Measurements from ENCODE around the gene PTTG1.

Gene PTTG1

DNA sequence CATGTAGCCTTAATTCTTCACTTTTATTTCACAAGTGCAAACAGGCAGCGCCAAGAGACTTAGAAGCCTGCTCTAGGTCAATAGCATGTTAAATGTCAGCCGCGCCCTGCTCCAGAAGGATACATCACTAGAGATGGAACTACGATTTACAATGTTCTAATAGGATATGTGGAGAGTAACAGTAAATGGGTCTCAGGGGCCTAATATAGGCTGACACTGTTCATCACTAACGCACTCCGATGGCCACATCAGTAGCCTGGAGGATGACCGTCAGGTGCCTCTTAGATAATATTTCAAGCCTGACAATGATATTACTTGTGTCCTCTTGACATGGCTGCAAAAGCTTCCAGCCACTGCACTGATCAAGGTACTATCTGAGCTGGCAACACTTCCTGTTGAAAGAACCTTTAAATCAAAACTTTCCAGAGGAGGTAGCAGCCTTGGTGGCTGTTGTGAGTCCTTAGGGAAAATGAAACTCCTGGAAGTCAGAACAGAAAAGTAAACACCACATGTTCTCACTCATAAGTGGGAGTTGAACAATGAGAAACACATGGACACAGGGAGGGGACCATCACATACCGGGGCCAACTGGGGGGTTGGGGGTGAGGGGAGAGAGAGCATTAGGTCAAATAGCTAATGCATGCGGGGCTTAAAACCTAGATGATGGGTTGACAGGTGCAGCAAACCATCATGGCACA lies 35.0 kb downstream of the PTTG1 start:
- no peak for DNase-seq

GRCh38 chr5:160457252-160457651 lies 35.6 kb downstream of the PTTG1 start:
- DNase-seq = no peak

DNA sequence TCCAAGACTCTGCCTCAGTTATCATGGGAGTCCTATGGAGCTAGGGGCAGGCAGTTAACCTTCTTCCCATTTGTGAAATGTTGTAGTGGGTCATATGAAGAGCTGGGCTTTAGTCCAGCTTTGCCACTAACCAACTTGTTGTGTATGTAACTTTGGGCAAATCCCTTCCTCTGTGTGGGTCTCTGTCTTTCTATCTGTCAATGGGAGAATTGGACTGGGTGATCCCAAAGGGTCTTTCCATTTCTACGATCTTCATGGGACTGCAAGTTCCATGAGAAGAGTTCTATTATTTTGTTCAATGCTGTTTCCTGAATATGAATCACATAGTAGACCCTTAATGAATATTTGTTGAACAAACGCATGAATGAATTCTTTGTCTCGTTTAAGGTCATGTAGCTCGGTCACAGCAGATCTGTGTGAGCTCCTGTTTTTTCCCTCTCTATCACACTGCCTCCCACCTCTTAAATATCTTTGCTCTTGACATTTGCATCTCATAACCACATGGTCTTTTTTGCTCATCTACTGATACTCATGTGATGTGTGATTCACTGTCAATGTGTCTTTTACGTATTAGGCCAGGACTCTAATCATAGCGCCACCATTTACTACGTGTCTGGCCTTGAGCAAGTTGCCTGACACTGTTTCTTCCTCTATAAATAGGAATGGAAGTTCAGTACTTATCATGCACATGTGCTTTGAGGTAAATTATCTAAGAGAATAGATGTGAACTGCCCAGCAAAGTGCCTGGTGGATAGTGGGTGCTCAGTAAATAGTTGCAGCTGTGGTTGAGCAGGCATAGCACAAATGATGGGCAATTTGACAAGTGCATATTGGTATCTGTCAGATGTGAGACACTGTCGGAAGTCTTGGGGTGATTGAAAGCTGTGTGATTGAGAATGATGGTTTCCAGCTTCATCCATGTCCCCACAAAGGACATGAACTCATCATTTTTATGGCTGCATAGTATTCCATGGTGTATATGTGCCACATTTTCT lies 37.4 kb downstream of the PTTG1 start:
- DNase-seq = no peak

GRCh38 chr5:160460377-160461049 lies 38.9 kb downstream of the PTTG1 start:
- no peak for DNase-seq

GRCh38 chr5:160461378-160461777 lies 39.7 kb downstream of the PTTG1 start:
- DNase-seq = no peak

DNA sequence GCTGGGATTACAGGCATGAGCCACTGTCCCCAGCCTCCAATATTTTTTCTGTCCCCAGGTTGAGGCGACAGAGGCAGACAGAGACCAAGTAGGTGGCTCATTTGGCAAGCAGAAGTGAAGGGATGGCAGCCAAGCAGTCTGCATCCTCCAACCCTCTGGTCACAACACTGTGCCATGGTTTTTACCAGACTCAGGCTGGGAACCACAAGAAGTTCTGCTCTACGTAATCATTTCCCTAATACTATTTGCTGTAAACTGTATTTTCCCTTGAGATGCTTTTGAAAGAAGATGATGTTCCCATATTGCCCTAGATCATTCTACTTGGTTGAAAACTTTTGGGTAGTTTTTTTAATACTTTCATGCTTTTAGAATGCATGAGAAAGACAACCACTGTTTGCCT lies 40.5 kb downstream of the PTTG1 start:
- DNase-seq = no peak

DNA sequence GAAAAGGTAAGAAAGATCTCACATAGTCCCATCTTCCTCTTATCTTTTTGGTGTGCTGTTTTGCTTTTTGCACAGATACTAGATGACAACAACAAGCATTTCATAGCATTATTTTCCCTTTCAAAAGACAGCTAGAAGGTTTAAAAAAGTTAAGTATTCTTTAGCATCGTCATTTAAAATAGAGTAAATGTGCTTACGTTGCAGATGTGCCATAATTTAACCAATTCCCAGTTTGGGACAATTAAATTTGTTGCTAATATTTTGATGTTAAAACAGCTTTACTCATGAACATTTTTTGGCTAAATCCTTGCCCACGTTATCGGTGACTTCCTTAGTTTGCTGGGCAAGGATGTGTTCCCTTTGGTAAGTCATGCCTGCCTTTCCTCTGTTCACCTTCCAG lies 41.6 kb downstream of the PTTG1 start:
- no peak for DNase-seq

GRCh38 chr5:160463740-160464465 lies 42.2 kb downstream of the PTTG1 start:
- no peak for DNase-seq

- no peak for DNase-seq
Measured at GRCh38 chr5:160464466-160464797, 42.8 kb downstream of the PTTG1 start.

GRCh38 chr5:160466116-160466515 lies 44.5 kb downstream of the PTTG1 start:
- no peak for DNase-seq

DNA sequence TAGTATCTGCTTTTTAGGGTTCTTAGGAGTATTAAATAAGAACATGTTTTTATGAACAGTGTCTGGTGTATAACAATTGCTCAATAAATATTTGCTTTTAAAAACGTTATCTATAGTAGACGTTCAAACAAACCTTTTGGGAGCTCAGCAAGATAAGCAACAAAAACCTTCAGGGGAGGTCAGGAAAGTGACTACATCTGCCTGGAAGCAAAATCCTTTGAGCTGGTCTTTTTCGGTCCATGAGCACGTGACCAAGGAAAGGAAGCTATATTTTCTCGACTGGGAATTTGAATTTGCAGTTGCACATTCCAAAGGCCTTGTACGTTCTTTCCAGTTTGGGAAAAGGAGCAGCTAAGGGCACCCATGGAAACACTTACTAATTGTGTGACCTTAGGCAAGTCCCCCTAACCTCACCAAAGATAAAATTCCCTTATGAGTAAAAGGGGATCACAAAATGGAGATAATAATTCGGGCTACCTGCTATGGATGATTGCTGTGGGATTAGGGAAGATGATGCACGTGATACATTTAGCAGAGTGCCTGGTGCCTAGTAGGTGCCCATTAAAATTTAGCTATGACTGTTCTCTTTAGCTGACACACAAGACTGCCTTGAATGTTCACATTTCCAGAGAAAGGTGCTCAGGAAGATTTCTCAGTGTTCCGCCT lies 45.4 kb downstream of the PTTG1 start:
- DNase-seq = no peak

DNA sequence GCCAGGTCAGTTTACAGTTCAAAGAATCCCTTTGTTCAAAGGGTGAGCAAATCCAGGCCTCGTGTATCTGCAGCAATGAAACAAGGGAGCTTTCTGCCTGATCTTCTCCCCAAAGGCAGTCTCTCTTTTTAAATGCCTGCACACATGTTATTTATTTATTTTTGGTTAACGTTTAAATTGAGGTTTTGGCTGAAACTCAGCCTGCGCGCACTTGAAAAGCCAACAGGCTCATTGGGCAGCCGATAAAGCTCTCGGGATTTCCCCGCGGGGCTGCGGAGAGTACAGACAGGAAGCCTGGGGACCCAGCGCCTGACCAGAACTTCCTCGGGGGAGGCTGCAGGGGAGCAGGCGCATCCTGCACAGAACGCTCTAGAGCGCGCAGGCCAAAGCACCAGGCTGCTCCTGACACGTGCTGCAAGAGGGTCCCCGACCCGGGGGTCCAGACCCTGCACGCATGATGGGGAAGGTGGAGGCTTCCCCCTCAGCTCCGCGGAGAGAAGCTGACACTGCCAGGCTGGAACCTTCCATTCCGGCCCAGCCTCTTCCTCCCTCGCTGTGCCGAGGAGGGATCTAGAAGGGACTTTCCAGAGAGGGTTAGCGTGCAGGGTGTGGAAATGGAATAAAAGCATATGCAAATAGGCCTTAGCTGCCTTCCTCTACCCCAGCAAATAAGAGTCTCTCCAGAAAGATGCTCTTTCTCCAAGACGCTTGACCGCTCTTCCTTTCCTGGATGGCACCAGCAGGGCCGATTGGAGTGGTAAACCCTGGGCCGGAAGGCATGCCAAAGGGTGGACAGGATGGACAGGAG lies 46.1 kb downstream of the PTTG1 start:
- DNase-seq = peak; percentile 84 to 85

DNA sequence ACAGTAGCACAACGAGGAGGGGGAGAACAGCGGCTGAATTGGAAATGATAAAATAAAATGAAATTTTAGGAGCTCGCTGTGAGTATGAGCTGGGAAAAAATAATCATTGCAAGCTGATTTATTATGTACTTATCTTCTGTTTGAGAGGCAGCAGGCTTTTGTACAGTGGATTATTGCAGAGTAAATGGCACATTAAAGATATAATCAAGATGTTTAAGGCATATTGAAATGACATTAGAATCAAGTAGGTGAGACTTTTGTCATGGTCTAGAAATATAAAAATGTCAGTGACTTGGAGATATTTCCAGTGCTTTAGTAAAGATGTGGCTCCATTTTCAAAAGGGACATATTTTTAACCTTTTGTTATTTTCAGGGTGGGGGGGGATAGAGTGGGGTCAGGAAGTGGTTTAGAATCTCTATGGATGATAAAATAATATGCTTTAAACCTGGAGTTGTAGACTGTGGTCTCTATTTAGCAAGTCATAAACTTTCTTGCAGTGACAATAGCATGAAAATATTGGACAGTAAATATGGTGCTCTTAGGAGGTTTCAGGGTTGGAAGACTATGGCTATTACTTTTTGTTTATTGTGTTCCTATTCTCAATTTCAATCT lies 46.8 kb downstream of the PTTG1 start:
- no peak for DNase-seq

DNA sequence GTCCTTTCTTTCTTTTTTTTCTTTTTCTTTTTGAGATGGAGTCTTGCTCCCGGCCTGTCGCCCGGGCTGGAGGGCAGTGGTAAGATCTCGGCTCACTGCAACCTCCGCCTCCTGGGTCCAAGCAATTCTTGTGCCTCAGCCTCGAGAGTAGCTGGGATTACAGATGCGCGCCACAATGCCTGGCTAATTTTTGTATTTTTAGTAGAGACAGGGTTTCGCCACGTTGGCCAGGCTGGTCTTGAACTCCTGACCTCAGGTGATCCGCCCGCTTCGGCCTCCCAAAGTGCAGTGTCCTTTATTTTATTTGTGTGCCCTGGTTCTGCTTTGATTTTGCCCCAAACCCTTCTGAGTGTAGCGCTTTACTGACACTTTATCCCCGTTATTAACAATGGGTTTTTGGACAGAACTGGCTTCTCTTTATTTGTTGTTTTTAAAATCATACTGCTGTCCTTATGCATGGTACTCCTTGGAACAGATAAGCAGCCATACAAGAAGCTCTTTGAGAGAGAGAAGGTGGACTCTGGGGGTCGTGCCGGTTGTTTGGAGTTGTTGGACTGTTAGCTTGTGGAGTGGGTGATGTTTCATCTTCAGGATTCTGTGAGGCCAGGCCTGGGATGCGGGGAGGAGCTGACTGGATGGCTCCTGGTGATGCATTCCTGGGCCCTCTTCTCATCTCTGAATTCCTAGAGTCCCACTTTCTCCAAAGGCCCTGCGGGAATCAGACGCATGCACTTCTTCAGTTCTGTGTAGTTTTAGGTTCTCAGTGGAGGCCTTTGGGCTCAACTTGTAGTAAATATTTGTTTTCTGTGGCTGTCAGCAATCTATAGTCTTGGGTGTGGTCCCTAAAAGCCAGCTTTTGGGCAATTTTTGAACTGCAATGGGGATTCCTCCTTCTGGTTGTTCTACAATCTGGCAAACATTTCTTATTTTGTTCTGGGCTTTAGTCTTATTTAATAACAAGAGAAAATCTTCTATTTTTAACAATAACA lies 47.8 kb downstream of the PTTG1 start:
- no peak for DNase-seq

DNA sequence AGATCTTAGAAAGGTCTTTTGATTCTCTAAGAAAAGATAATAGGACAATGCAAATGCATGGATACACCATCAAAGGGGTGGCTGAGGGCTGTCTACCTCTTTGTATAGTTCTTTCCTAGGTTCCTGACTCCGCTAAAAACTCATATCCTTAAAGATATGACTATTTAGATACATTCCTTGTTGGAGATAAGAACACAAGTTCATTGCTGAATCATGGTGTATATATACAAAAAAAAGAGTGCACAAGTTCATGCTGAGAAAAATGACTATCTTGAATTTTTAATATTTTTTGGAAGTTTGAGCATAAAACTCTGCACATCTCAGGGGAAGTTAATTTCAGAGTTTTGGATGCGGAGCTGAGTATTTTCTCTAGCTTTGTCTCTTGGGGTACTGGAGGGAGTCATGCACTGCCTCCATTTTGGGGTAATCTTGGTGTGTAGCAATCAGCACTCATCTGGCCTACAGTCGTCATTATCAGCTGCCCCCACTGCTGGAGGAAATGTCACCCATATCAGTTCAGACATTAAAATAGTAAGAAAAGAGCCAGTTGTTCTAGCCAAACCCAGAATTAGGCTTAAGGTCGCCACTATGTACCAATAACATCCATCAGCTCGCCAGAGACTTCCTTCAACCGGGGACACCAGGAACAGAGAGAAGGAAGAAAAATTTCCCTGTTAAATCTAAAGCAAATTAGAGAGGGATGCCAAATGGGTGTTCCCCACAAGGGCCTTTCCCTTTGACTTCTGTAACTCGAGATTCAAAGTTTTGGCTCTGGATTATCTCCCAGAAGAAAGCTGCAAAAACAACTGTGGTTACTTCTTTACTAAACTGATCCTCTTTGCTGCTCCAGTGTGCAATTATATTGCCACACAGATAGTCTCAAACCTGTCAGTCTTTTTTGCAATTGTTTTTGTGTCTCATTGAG lies 49.0 kb downstream of the PTTG1 start:
- DNase-seq = peak; percentile 13 to 41

DNA sequence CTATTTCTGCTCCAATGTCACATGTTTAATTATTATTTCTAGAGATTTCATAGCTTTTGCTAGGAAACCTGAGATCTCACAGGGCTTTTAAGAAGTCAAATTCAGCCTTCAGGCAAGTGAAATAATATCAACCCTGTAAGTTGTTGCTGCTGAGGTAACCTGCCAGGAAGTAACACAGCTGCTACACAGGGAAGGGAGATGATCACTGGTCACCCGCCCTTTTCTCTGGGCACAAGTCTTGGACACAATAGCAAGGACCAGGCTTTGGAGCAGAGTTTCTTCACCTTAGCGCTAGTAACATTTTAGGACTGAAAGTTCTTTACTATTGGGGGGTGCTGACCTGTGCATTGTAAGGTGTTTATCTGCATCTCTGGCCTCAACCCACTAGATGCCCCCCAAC lies 50.1 kb downstream of the PTTG1 start:
- no peak for DNase-seq

- no peak for DNase-seq
Measured at GRCh38 chr5:160472482-160472881, 50.8 kb downstream of the PTTG1 start.

GRCh38 chr5:160473681-160474080 lies 52.0 kb downstream of the PTTG1 start:
- no peak for DNase-seq

- DNase-seq = no peak
Measured at GRCh38 chr5:160474084-160474483, 52.4 kb downstream of the PTTG1 start.
